ENCODE data around the gene SUGP2.

Gene SUGP2

DNA sequence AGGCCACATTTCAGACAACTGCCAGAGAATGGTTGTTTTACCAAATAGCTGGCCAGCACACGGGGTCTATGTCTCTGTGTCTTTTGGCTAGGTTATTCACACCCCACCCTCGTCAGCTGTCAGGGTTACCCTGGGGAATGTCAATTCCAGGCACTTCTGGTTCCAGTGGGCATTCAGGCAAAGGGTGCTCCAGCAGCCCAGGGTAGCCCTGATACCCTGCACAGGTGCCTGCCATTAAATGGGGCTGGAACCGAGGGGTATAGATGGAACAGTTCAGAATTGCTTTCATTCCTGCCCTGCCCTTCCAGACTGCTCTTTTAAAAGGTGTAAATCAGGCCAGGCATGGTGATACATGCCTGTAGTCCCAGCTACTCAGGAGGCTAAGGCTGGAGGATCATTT lies 49.1 kb downstream of the SUGP2 start:
- H3K36me3 ChIP-seq (ENCODE audit: control insufficient read depth, insufficient read depth, low read length), result no peaks in the 10 kb centered on the region
- H3K4me3 ChIP-seq (replicated peaks; ENCODE audit: low read depth, low read length), result no peak overlapping the region
- no peak for DNase-seq (ENCODE audit: extremely low read depth, insufficient read length)
- peaks cover 2% of the 10 kb centered on the region; the same call in 1 of the 2 replicates for H3K27me3 ChIP-seq (replicated peaks; ENCODE audit: control insufficient read depth, insufficient read depth, low read length)
- TF ChIP-seq, protein P1, sequence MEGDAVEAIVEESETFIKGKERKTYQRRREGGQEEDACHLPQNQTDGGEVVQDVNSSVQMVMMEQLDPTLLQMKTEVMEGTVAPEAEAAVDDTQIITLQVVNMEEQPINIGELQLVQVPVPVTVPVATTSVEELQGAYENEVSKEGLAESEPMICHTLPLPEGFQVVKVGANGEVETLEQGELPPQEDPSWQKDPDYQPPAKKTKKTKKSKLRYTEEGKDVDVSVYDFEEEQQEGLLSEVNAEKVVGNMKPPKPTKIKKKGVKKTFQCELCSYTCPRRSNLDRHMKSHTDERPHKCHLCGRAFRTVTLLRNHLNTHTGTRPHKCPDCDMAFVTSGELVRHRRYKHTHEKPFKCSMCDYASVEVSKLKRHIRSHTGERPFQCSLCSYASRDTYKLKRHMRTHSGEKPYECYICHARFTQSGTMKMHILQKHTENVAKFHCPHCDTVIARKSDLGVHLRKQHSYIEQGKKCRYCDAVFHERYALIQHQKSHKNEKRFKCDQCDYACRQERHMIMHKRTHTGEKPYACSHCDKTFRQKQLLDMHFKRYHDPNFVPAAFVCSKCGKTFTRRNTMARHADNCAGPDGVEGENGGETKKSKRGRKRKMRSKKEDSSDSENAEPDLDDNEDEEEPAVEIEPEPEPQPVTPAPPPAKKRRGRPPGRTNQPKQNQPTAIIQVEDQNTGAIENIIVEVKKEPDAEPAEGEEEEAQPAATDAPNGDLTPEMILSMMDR (IDR thresholded peaks at IDR 0.05; ENCODE audit: insufficient read depth, low read length, poor library complexity, severe bottlenecking), result no peak

DNA sequence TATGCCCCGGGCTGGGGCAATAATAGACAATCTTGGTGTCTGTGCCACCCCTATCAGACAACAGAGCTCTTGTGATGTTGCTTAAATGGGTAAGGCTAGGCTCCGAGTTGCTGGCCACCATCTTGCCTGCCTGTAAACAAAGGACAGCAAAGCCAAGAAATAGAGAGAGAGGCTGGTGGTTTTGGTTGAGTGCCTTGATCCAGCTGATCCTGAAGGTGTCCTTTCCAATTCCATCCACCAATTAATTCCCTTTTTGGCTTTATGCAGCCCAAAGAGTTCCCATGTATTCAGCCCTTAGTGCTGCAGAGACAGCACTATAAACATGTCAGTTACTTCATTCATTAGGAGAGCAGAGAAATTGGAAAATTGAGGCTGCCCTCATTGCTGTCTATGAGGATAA lies 50.6 kb downstream of the SUGP2 start:
- Histone ChIP-seq H3K4me3 (replicated peaks; ENCODE audit: low read depth, low read length) (no peak overlapping the region), H3K27me3 (replicated peaks; ENCODE audit: control insufficient read depth, insufficient read depth, low read length) (peaks cover 2% of the 10 kb centered on the region; the same call in 1 of the 2 replicates), H3K36me3 (ENCODE audit: control insufficient read depth, insufficient read depth, low read length) (no peaks in the 10 kb centered on the region)
- TF ChIP-seq, protein P1 (IDR thresholded peaks at IDR 0.05; ENCODE audit: insufficient read depth, low read length, poor library complexity, severe bottlenecking), result no peak
- DNase-seq (ENCODE audit: extremely low read depth, insufficient read length), result no peak

DNA sequence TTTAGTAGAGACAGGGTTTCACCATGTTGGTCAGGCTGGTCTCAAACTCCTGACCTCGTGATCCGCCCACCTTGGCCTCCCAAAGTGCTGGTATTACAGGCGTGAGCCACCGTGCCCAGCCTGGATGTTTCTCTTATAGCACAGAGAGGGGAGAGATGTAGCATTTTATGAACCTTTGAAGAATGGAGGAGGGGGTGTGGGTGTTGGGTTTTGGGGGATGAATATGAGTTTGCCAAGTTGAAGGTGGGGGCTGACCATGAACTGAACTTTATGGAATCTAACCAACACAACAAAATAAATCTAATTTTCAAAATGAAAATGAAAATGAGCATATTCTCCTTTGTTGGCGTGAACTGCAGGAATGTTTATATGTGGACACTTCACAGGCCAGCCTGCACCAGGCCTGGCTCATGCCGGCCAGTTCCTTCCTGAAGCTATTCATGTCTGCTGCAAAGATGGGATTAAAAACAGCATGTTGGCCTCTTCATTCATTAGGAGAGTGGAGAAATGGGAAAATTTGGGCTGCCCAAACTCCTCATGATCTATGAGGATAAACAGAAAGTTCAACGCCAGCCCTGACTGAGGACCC lies 52.8 kb downstream of the SUGP2 start:
- TF ChIP-seq, protein P1 (IDR thresholded peaks at IDR 0.05; ENCODE audit: insufficient read depth, low read length, poor library complexity, severe bottlenecking), result no peak
- no peaks in the 10 kb centered on the region for H3K36me3 ChIP-seq (ENCODE audit: control insufficient read depth, insufficient read depth, low read length)
- DNase-seq (ENCODE audit: extremely low read depth, insufficient read length), result no peak
- peaks cover 2% of the 10 kb centered on the region; the same call in 1 of the 2 replicates for H3K27me3 ChIP-seq (replicated peaks; ENCODE audit: control insufficient read depth, insufficient read depth, low read length)
- no peak overlapping the region for H3K4me3 ChIP-seq (replicated peaks; ENCODE audit: low read depth, low read length)

DNA sequence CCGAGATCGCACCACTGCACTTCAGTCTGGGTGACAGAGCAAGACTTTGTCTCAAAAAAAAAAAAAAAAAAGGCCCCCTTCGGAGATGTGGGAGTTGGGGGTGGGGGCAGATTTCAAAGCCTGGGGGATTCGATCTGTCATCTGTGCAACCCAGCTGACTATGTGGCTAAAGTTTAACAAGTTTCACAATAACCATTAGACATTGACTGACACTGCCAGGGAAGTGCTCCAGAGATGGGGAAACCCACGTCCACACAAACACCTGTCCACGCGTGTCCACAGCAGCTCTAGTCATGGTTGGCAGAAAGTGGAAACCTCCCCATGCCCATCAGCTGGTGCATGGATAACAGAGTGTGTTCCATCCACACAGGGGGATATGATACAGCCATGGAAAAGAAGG lies 54.7 kb downstream of the SUGP2 start:
- H3K4me3 ChIP-seq (replicated peaks; ENCODE audit: low read depth, low read length), result no peak overlapping the region
- no peak for DNase-seq (ENCODE audit: extremely low read depth, insufficient read length)
- TF ChIP-seq, protein P1 (IDR thresholded peaks at IDR 0.05; ENCODE audit: insufficient read depth, low read length, poor library complexity, severe bottlenecking), result no peak
- H3K27me3 ChIP-seq (replicated peaks; ENCODE audit: control insufficient read depth, insufficient read depth, low read length), result no peaks in the 10 kb centered on the region; the same call in 1 of the 2 replicates
- H3K36me3 ChIP-seq (ENCODE audit: control insufficient read depth, insufficient read depth, low read length), result no peaks in the 10 kb centered on the region

DNA sequence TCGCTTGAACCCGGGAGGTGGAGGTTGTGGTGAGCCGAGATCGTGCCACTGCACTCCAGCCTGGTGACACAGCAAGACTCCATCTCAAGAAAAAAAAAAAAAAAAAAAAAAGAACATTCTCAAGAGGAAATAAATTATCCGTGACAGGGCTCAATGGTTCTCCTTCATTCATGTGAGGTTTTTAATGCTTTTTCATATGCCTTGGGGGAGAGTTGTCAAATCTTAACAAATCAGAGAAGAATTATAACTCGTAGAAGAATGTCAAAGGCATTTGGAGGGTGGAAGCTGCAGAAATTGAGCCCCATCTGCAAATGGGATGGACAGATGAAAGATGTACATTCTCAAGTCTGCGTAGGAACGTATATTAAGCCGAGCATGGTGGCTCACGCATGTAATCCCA lies 57.4 kb downstream of the SUGP2 start:
- no peaks in the 10 kb centered on the region for H3K36me3 ChIP-seq (ENCODE audit: control insufficient read depth, insufficient read depth, low read length)
- no peak for DNase-seq (ENCODE audit: extremely low read depth, insufficient read length)
- H3K4me3 ChIP-seq (replicated peaks; ENCODE audit: low read depth, low read length), result no peak overlapping the region
- TF ChIP-seq, protein P1 (IDR thresholded peaks at IDR 0.05; ENCODE audit: insufficient read depth, low read length, poor library complexity, severe bottlenecking), result no peak
- no peaks in the 10 kb centered on the region; the same call in 1 of the 2 replicates for H3K27me3 ChIP-seq (replicated peaks; ENCODE audit: control insufficient read depth, insufficient read depth, low read length)

DNA sequence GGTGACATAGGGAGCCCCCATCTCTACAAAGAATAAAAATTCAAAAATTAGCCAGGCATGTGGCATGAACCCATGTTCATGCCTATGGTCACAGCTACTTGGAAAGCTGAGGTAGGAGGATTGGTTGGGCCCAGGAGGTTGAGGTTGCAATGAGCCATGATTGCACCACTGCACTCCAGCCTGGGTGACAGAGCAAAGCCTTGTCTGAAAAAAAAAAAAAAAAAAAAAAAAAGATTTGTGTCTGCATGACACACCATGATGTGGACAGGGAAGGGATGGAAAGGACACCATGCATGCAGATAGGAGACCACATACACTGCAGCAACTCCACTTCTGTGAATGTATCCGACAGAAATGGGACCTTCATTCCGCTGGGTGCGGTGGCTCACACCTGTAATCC lies 58.3 kb downstream of the SUGP2 start:
- TF ChIP-seq, protein P1 (IDR thresholded peaks at IDR 0.05; ENCODE audit: insufficient read depth, low read length, poor library complexity, severe bottlenecking), result no peak
- Histone ChIP-seq H3K27me3 (replicated peaks; ENCODE audit: control insufficient read depth, insufficient read depth, low read length) (no peaks in the 10 kb centered on the region; the same call in 1 of the 2 replicates), H3K4me3 (replicated peaks; ENCODE audit: low read depth, low read length) (no peak overlapping the region), H3K36me3 (ENCODE audit: control insufficient read depth, insufficient read depth, low read length) (no peaks in the 10 kb centered on the region)
- DNase-seq (ENCODE audit: extremely low read depth, insufficient read length), result no peak

Data from GM06990 (cell line).